H1 (cell line): ENCODE measurements around the gene TSG101. TPM values are rescaled to one million over a fixed set of nuclear protein-coding genes. Genes with fewer than 3 reads are reported as not detected.

Experiments
- KDM1A ChIP-seq: fragments of 200-600, 300-600 bp; sonication (generic); IDR thresholded peaks from 2 replicates; pipeline ENCODE4 v1.7.1; 2016; ENCODE audit warnings: mild to moderate bottlenecking, low read length, borderline replicate concordance
- TAF7 ChIP-seq: optimal IDR thresholded peaks from 2 replicates; pipeline ENCODE3; 2011; ENCODE audit warnings: low read depth, mild to moderate bottlenecking, inconsistent platforms, low read length, moderate library complexity, borderline replicate concordance
- polyA plus RNA-seq, 7 experiments: library from polyadenylated mRNA; depleted of rRNA in 3 of 7; stranded (reverse) in 5 of 7; unstranded in 2 of 7; fragments of >200 nt in 5 of 7; fragments of 200-250 nt in 2 of 7; gene quantifications; 1 replicate in 5 of 7; 2 replicates in 1 of 7; 4 replicates in 1 of 7; pipeline versions ENCODE4 v1.2.1 to v1.2.3, GENCODE V29; 2011 to 2013; ENCODE audit warnings: missing spikeins in 2 of 7, mixed read lengths in 2 of 7
- total RNA-seq: library from RNA; stranded (reverse); fragmentation: NEBNext Ultra II Directional; extraction: Animal tissue kit (Norgen Biotek cat#: 25700); gene quantifications from 2 replicates; pipeline ENCODE4 v1.2.1, GENCODE V29; 2021

TSG101 gene
- total and polyA plus RNA-seq, 2 of the 8 experiments (the other 6 are each of a cell fraction or from before 2014, with no cell fraction given): 50.8 to 151 TPM

DNA sequence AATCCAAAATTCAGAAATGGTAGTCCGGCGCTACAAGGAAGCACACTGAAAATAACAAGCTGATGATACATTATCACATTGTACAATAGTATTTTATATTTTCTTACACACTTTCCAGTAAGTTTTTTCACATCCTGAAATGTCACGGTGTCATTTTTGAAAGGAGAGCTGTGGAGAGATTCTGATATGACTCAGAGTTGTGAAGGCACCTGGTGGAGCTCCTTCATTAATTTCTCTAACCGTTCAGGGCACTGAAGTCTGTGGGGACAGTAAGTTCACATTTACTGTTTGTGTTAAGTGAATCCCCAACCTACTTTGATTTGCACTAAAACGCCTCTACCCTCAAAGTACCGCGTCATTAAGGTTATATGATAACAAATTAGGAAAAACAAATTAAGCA is 57.8 kb downstream of the TSG101 start (continued):
- TF ChIP-seq KDM1A: no peak
- no peak for TF ChIP-seq TAF7
